PC-9 (cell line): Measurements from ENCODE around the gene FMNL1. TPM values are rescaled to one million over a fixed set of nuclear protein-coding genes. Genes with fewer than 3 reads are reported as not detected.

Experiments
- BruUV-seq: library from RNA; stranded (reverse); fragments of 400-500 nt; replicated peaks from 2 replicates; lab custom pipeline; 2021; lab: Mats Ljungman, UMichigan
- CTCF ChIA-PET: fragments of 300-600 bp; sonication (Branson Sonifier 250); formaldehyde crosslinking; loops from one replicate; lab custom pipeline; 2022; ENCODE audit warnings: antibody characterized with exemption; lab: Charles Lee
- POLR2A ChIA-PET: fragments of 300-600 bp; sonication (Branson Sonifier 250); formaldehyde crosslinking; loops from one replicate; lab custom pipeline; 2022; ENCODE audit warnings: antibody characterized with exemption; ENCODE audit not compliant: unreplicated experiment; lab: Charles Lee
- DNase-seq, 2 experiments: peaks; one replicate each; pipeline versions ENCODE4 v3.0.0 to v3.0.0-alpha.2; 2015 to 2022; ENCODE audit warnings: mixed read lengths in 1 of 2
- H2AFZ ChIP-seq: fragments of 200-600 bp; sonication (generic); 2 replicates; pipeline ENCODE4 v1.8.1; 2017; ENCODE audit warnings: antibody characterized with exemption
- H3F3A ChIP-seq: fragments of 200-600 bp; sonication (generic); 2 replicates; pipeline ENCODE4 v1.8.1; 2017; ENCODE audit warnings: antibody characterized with exemption, mild to moderate bottlenecking, low read depth; ENCODE audit not compliant: insufficient read depth
- H3K27ac ChIP-seq: fragments of 200-600 bp; sonication (generic); 2 replicates; pipeline ENCODE4 v1.6.1; 2016; ENCODE audit warnings: mixed run types
- H3K27me3 ChIP-seq: fragments of 200-600 bp; sonication (generic); 2 replicates; pipeline ENCODE4 v1.6.1; 2016; ENCODE audit warnings: low read depth, mixed run types; ENCODE audit not compliant: insufficient read depth
- H3K36me3 ChIP-seq: fragments of 200-600 bp; sonication (generic); 2 replicates; pipeline ENCODE4 v1.6.1; 2016; ENCODE audit warnings: low read depth, mixed run types
- H3K4me1 ChIP-seq: fragments of 200-600 bp; sonication (generic); replicated peaks from 2 replicates; pipeline ENCODE4 v1.6.1; 2016; ENCODE audit warnings: mixed run types; ENCODE audit not compliant: insufficient read depth
- H3K4me2 ChIP-seq: fragments of 200-600 bp; sonication (generic); 2 replicates; pipeline ENCODE4 v1.6.1; 2017; ENCODE audit warnings: mixed run types
- H3K4me3 ChIP-seq: fragments of 200-600 bp; sonication (generic); 2 replicates; pipeline ENCODE4 v1.6.1; 2016; ENCODE audit warnings: mixed run types
- H3K79me2 ChIP-seq: fragments of 200-600 bp; sonication (generic); 2 replicates; pipeline ENCODE4 v1.6.1; 2017; ENCODE audit warnings: low read depth, mixed run types
- H3K9me2 ChIP-seq: fragments of 200-600 bp; sonication (generic); 2 replicates; pipeline ENCODE4 v1.8.1; 2017; ENCODE audit warnings: mild to moderate bottlenecking; ENCODE audit not compliant: insufficient read depth
- H3K9me3 ChIP-seq: fragments of 200-600 bp; sonication (generic); 2 replicates; pipeline ENCODE4 v1.8.1; 2016; ENCODE audit warnings: low read depth; ENCODE audit not compliant: insufficient read depth
- H4K20me1 ChIP-seq: fragments of 200-600 bp; sonication (generic); 2 replicates; pipeline ENCODE4 v1.8.1; 2017; ENCODE audit not compliant: insufficient read depth
- EZH2 ChIP-seq: fragments of 200-600 bp; sonication (generic); IDR thresholded peaks from 2 replicates; pipeline ENCODE4 v1.8.0; 2017; ENCODE audit warnings: antibody characterized with exemption, low read depth
- intact Hi-C: fragments of 100-400 bp; cut with micrococcal nuclease; formaldehyde crosslinking; loops from one replicate; pipeline ENCODE4 v1.10.0; 2022; ENCODE audit not compliant: unreplicated experiment
- total RNA-seq: library from RNA; stranded (reverse); gene quantifications from 2 replicates; pipeline ENCODE4 v1.2.3, GENCODE V29; 2021
- TF ChIP-seq, protein P1 (sequence below): fragments of 200-600 bp; sonication (generic); conservative IDR thresholded peaks from 2 replicates; pipeline ENCODE4 v1.6.1; 2017; ENCODE audit warnings: mixed run types, antibody characterized with exemption, mild to moderate bottlenecking, moderate library complexity

FMNL1 gene
- total RNA-seq, 1 experiment from 2014 or later, result 12.9 TPM

DNA sequence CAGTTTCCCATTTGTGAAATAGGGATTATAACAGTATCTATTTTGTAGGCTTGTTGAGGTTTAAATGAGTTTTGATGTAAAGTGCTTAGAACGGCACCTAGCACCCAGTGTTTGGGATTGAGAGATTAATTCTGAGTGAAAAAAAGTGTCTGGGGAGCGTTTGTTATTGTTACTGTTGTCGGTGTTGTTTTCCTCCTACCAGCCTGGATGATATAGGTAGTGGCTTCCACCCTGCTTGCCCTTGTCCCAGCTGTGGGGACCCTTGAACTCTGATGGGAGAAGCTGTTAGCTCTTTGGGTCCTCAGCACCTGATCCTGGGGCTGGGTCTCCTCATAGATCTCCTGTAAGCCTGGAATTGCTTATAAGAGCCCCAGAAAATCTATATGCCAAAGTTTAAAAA lies 4.9 kb downstream of the FMNL1 start:
- Histone ChIP-seq H3K9me2 (no peaks in the 10 kb centered on the region), H3K4me3 (no peak overlapping the region), H3K27ac (no peak overlapping the region), H2AFZ (no peak overlapping the region), H3K27me3 (no peaks in the 10 kb centered on the region), H3K4me1 (peaks cover 56% of the 10 kb centered on the region), H3K36me3 (no peaks in the 10 kb centered on the region), H3K9me3 (no peaks in the 10 kb centered on the region), H3K4me2 (no peak overlapping the region), H4K20me1 (no peaks in the 10 kb centered on the region), H3F3A (peaks cover 39% of the 10 kb centered on the region; the same call in 1 of the 2 replicates), H3K79me2 (peaks cover 7% of the 10 kb centered on the region; the same call in 1 of the 2 replicates)
- DNase-seq, result no peak
- intact Hi-C loops, result no loop called here
- CTCF ChIA-PET, result interaction anchor here (1.7 kb wide), 1 partner anchor 91 kb away, joined by 6 read pairs; the partner anchor contains the start of gene ACBD4
- no peak for TF ChIP-seq EZH2
- TF ChIP-seq, protein P1, sequence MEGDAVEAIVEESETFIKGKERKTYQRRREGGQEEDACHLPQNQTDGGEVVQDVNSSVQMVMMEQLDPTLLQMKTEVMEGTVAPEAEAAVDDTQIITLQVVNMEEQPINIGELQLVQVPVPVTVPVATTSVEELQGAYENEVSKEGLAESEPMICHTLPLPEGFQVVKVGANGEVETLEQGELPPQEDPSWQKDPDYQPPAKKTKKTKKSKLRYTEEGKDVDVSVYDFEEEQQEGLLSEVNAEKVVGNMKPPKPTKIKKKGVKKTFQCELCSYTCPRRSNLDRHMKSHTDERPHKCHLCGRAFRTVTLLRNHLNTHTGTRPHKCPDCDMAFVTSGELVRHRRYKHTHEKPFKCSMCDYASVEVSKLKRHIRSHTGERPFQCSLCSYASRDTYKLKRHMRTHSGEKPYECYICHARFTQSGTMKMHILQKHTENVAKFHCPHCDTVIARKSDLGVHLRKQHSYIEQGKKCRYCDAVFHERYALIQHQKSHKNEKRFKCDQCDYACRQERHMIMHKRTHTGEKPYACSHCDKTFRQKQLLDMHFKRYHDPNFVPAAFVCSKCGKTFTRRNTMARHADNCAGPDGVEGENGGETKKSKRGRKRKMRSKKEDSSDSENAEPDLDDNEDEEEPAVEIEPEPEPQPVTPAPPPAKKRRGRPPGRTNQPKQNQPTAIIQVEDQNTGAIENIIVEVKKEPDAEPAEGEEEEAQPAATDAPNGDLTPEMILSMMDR, result no peak
- POLR2A ChIA-PET, result no interaction called here
- BruUV-seq, result no TSS peak

DNA sequence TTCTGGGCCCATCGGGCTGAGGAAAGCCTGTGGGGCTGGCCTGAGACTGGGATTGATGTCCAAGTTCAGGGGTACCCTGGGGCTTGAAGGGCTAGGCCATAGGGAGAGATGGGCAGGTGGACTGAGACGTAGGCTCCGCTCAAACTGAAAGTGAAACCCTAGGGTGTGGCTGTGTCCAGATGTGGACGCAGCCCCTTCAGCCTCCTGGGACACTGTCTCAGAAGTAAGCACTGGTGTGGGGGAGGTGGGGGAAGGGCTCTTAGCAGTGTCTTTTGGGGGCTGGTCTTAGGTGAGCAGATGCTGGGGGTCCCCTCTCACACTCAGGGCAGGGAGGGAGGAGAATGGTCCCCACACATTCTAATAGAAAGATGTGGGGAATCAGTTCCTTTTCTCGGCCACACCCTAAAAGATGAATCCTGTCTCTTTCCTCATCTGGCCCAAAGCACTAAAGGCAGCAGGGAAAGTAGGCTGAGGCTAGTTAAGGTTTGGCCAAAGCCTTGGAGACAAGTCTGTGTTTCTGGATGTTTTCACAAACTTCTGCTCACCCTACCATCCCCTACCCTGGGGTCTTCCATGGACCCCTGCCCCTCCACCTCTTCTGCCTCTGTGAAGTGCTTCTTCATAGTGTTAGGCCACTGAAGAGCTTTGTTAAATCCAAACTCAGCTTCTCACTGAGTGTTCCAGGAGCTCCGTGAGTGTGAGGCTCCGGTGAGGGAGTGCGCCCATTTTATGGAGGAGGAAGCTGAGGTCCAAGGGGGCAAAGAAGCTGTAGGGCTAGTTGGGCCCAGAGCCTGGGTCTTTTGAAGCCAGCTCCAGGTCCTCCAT lies 5.6 kb downstream of the FMNL1 start:
- Histone ChIP-seq H3K79me2 (peaks cover 7% of the 10 kb centered on the region; the same call in 1 of the 2 replicates), H3K9me3 (no peaks in the 10 kb centered on the region), H3K36me3 (no peaks in the 10 kb centered on the region), H3K4me1 (peaks cover 58% of the 10 kb centered on the region), H4K20me1 (no peaks in the 10 kb centered on the region), H3K27ac (no peak overlapping the region), H3K4me2 (no peak overlapping the region), H3K9me2 (no peaks in the 10 kb centered on the region), H2AFZ (no peak overlapping the region), H3K27me3 (no peaks in the 10 kb centered on the region), H3K4me3 (no peak overlapping the region), H3F3A (peaks cover 39% of the 10 kb centered on the region; the same call in 1 of the 2 replicates)
- ChIA-PET POLR2A (no interaction called here), CTCF (interaction anchor here (0.5 to 5.4 kb wide), 4 partner anchors 51 to 92 kb away, joined by 3 to 31 read pairs (median 4); partner anchors contain the start of gene ACBD4)
- TF ChIP-seq, protein P1, result no peak
- no peak for TF ChIP-seq EZH2
- DNase-seq, result no peak
- intact Hi-C loops, result no loop called here
- no TSS peak for BruUV-seq

DNA sequence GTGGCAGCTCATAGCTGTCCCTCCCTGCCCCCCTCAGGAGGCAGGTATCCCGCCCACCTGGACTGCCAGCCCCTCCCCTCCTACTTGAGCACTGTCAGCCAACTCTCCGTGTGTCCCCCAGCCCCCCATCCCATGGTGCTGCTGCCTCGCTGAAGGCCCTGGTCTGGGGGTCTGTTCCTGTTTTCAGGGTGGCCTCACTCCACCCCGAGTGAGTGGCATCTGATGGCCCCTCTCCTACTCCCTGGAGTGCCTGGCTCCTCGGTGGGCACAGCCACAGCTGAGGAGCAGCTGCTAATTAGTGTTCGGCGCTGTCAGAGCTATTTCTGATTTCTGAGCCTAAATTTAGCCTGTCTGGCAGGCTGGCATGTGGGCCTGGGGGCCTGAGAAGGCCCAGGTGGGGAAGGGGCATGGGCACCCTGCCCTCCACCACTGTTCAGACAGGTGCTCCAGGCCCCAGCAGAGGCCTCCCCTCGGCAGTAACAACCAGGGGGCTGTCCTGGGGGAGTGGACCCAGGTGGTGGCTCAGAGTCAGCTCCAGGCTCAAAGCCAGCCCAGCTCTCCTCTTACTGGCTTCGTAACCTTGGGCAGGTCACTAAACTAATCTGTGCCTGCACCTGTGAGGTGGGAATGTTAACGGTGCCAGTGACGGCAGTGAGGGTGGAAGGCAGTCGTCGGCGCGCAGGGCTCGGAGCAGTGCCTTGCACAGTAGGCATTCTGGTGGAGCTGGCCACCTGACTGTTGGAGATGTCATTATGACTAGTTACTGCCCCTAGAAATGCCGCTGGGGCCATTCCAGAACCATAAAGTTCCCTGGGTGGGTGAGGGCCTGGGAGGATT lies 6.5 kb downstream of the FMNL1 start:
- TF ChIP-seq, protein P1, result no peak
- TF ChIP-seq EZH2, result no peak
- no peaks in the 10 kb centered on the region for H3K9me2 ChIP-seq
- CTCF ChIA-PET, result interaction anchor here (0.5 to 5.4 kb wide), 6 partner anchors 8 to 93 kb away, joined by 3 to 31 read pairs (median 4); partner anchors contain the start of gene ACBD4
- no peaks in the 10 kb centered on the region for H3K36me3 ChIP-seq
- no peak for DNase-seq
- no peak overlapping the region for H2AFZ ChIP-seq
- H3K4me3 ChIP-seq, result no peak overlapping the region
- peak overlapping the region; percentile 22; the same call in 1 of the 2 replicates for H3K27ac ChIP-seq
- H3K4me1 ChIP-seq, result peaks cover 55% of the 10 kb centered on the region
- intact Hi-C loops, result no loop called here
- no peaks in the 10 kb centered on the region for H3K9me3 ChIP-seq
- H3F3A ChIP-seq, result peaks cover 39% of the 10 kb centered on the region; the same call in 1 of the 2 replicates
- peak overlapping the region; percentile 70 for H3K4me2 ChIP-seq
- peaks cover 7% of the 10 kb centered on the region; the same call in 1 of the 2 replicates for H3K79me2 ChIP-seq
- no TSS peak for BruUV-seq
- no peaks in the 10 kb centered on the region for H4K20me1 ChIP-seq
- H3K27me3 ChIP-seq, result no peaks in the 10 kb centered on the region
- POLR2A ChIA-PET, result no interaction called here
